NCI-H524 treated with DMSO at 0.1 percent for 48 hours (cell line): ENCODE data around the gene FYB1.
"Not testable (repeated sequence)": the region's sequence is repeated elsewhere in the genome, so short reads cannot be mapped to it uniquely, and the experiment has no call there.

Experiments
- DNase-seq: peaks from one replicate; lab custom pipeline; 2025; lab: John Stamatoyannopoulos, UW

Gene FYB1

DNA sequence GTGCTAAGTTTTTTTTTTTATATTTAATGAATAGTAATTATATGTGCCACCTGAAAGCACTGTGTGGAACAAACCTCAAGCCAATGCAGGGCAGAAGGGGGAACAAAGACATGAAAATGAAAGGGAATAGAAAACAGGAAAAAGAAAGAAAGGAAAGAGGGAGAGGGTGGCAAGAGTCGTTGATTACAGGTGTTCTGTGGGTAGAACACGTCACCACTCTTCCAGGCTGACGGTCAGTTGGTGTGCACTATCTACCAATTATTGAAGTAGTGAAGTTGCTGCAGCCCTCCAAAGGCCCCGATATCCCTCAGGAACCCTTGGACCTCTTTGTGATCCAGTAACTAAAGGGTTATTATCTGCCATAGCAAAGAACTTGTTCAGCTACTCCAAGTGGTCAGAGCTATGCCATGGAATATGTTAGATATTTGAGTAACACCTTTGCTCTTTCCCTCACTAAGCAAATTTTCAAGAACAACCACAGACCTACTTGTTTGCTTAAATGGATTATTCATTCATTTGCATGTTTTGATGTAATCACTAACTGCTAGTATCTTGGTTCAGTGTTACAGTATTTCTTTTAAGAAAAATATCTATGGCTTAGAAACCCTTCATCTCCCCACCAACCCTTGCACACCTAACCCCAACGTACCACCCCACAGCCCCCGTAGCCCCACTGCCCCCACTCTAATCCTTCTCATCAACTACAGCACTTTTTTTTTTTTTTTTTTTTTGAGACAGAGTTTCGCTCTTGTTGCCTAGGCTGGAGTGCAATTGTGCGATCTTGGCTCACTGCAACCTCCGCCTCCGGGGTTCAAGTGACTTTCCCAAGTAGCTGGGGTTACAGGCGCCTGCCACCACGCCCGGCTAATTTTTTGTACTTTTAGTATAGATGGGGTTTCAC lies 31.3 kb downstream of the FYB1 start:
- DNase-seq: no peak

- no peak for DNase-seq
Observed at GRCh38 chr5:39186722-39187539, 32.4 kb downstream of the FYB1 start.

- no peak for DNase-seq
Observed at GRCh38 chr5:39186289-39186688, 33.1 kb downstream of the FYB1 start.

DNA sequence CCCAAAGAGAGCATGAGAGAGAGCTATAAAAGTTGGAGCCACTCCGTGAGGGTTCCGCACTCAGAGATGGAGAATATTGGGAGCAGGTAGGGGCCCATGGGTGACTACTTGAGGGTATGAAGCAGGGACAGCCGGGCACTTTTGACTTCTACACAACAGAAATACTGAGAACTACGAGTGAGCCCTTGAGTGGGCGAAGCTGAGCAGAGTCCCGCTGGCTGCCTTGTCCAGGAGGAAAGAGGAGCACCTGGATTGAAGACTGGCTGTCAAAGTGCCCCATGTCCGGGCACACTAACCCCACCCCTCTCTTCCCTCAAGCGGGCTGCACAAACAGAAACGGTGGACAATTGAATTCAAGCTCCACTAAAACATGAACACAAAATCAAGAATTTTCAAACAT lies 33.6 kb downstream of the FYB1 start:
- no peak for DNase-seq

- not testable (repeated sequence) for DNase-seq
Observed at GRCh38 chr5:39179561-39179960, 39.8 kb downstream of the FYB1 start.

GRCh38 chr5:39178861-39179260 lies 40.5 kb downstream of the FYB1 start:
- DNase-seq: no peak

DNA sequence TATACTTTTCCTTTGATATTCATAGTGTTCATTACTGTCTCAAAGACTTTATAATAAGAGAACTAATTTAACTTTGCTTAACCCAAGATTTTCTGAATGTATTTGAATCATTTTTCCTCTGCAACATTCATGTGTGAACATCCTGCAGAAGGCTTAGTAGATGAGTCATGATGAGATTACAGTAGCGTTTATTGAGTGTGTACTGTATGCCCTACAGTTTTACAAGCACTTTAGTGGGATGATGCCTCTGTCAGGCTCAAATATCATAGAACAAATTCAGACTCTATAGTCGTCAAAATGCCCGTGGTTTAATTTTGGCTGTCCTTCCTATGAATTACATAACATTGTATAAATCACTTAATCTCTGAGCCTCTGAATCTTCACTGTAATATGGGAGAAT lies 41.2 kb downstream of the FYB1 start:
- no peak for DNase-seq

DNA sequence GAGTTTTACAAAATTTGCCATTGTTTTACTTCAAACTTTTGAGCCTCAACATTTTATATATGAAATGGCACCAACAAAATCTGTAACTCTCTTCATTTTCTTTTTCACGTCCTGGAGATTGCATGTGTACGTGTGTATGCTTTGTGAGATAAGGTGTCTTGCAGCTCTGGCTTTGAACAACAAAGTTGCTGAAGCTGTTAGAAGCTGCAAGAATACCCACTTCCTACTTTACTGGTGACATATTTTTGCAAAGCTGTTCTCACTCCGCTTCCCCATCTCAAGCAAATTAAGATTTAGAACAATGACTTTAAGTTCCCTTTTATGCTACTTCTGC lies 41.8 kb downstream of the FYB1 start:
- DNase-seq: no peak

DNA sequence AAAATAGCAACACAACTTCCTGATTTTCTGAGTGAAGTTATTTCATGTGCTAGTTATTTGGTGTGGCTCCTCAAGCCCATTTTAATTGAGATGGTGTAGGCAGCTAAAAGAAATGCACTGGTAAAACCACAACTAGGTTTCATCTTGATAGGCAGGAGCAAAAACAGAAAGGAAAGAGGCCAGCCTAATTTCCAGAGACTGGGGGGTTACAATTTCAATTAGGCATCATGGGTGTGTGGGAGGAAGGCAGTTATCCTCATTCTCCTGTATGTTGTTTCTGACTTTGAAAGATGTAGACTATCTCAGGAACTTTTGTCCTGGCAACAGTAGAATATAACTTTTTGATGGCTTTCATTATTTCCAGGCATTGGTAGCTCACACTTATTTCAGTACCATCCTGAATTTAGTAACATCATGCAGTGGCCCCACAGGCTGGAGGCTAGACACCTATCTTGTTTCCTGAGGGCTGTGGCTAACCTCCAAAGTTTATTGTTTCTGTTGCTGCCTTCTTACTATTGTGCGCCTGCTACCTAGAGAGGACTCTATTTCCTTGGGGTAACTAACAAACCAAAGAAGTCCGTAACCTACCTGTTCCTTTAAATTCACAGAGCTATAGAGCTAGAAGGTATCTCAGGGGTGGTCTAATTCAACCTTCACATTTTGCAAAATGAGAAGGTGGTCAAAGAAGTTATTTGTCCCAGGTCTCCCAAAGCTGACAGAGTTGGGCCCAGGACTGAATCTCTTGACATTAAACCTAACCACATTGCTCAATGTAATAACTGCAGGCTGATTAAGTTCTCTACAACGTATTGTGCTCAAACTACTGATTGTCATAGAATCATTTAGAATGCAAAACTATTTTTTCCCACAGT lies 42.4 kb downstream of the FYB1 start:
- DNase-seq: no peak

DNA sequence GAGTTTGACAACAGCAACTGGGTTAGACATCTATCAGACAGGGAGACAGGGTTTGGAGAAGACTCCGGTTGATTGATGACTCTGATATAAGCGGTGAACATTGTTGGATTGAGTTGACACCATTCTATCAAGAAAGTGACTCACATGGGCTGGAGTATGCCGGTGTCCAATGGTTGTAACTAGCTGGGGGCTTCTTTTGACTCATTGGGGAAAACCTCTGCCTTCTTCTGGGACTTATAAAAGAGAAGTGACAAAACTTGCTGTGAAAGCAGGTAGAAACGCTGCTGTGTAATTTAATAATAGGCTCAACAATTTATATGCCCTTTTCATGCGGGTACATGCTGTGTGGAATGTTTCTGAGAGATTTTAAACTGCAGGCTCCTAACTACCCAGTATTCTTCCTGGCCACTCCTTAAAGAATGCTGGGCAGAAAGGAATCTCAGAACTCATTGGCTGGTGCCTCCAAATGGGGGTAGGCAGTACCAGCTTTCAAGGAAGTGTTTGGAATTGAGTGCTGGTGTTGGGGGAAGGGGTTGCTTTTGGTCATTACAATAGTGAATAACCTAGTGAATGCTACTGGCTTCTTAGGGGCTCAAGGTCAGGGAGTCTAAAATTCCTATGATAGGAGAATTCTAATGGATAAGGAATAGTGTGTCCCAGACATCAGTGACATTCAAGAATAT lies 43.9 kb downstream of the FYB1 start:
- DNase-seq: no peak

DNA sequence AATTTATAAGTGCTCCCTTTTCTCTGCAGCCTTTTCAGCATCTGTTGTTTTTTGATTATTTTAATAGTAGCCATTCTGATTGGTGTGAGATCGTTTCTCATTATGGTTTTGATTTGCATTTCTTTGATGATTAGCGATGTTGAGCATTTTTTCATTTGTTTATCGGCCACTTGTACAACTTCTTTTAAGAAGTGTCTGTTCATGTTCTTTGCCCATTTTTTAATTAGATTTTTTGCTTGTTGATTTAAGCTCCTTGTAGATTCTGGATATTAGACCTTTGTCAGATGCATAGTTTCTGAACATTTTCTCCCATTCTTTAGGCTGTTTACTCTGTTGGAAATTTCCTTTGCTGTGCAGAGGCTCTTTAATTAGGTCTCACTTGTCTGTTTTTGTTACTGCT lies 46.3 kb downstream of the FYB1 start:
- DNase-seq: no peak

GRCh38 chr5:39172593-39172992 lies 46.8 kb downstream of the FYB1 start:
- no peak for DNase-seq

GRCh38 chr5:39171647-39172046 lies 47.7 kb downstream of the FYB1 start:
- no peak for DNase-seq

DNA sequence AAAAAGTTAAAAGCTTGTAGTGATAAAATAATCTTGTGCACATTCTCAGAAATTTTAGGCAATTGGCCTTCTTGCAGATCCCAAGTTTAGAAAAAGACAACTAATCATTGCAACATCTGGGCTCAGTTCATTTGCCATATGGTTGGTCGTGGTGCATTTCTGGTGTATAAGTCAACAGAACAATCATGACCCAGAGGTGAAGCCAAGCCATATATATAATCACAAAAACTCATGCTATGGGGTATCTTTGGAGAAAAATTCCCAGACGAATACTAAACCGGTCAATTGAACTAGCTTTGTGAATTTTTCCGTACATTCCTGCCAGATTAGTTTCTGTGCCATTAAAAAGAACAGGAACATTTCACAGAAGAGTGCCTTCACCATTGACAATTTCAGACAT lies 50.3 kb downstream of the FYB1 start:
- DNase-seq: no peak

DNA sequence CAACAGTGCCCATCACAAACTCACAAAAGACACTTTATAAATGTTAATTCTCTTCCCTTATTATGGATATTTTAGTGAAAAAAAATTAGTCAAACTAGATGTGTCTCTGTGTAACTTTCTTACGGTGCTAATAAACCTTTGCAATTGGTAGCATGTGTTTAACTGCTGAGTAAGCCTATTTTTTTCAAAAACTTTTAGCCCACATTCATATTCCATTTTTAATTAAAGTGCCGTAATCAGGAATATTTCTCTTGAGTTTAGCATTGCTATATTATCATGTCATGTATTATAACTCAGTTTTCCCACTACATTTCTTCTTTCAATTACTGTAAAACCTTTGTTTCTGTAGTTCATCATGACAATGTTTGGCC lies 51.4 kb downstream of the FYB1 start:
- DNase-seq: no peak

- DNase-seq: no peak
Observed at GRCh38 chr5:39167141-39167971, 52.0 kb downstream of the FYB1 start.

DNA sequence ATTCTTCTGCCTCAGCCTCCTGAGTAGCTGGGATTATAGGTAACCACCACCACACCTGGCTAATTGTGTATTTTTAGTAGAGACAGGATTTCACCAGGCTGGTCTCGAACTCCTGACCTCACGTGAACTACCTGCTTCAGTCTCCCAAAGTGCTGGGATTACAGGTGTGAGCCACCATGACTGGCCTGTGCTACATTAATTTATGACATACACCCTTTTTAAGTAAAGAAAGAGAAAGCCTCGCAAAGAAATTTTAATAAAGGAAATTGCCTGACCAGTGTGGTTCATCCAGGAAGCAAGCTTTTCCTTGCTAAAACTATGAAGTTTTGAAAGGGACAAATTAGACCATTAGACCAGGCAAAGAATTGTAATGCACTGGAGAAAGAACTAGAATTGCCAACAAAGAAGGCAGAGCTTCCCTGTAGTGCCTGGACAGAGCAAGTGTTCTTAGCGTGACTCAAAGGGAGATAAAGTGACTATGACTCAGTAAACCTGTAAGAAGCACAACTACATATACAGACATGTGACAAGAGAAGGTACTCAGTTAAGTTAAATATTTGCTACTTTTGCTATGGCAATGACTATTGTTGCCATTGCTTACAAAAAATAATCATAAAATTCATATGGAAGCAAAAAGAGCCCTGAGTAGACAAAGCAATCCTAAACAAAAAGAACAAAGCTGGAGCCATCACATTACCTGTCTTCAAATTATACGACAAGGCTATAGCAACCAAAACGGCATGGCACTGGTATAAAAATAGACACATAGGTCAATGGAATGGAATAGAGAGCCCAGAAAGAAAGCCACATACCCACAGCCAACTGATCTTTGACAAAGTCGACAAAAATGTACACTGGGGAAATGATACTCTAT lies 54.6 kb downstream of the FYB1 start:
- no peak for DNase-seq

GRCh38 chr5:39164016-39164415 lies 55.3 kb downstream of the FYB1 start:
- DNase-seq: no peak

GRCh38 chr5:39161578-39161977 lies 57.8 kb downstream of the FYB1 start:
- no peak for DNase-seq
